Fibroblast of lung (primary cell): ENCODE data around the gene USP32. TPM values are rescaled to one million over a fixed set of nuclear protein-coding genes. Genes with fewer than 3 reads are reported as not detected.
"Not testable (repeated sequence)": the region's sequence is repeated elsewhere in the genome, so short reads cannot be mapped to it uniquely, and the experiment has no call there.

Source experiments
- DNase-seq, 2 donors: peaks; one replicate each; pipeline versions ENCODE4 v3.0.0 to v3.0.0-alpha.2; 2010; ENCODE audit warnings: low read depth in 2 of 2
- H2AFZ ChIP-seq: 2 replicates; pipeline ENCODE4 v1.5.1; 2012; ENCODE audit warnings: low read length, control low read depth, inconsistent platforms
- H3K27ac ChIP-seq: 2 replicates; pipeline ENCODE4 v1.5.1; 2011; ENCODE audit warnings: low read length, control low read depth; ENCODE audit not compliant: insufficient read depth
- H3K27me3 ChIP-seq: 2 replicates; pipeline ENCODE4 v1.5.1; 2011; ENCODE audit warnings: mild to moderate bottlenecking, low read length; ENCODE audit not compliant: control insufficient read depth, insufficient read depth
- H3K36me3 ChIP-seq: 2 replicates; pipeline ENCODE4 v1.5.1; 2011; ENCODE audit warnings: low read length; ENCODE audit not compliant: control insufficient read depth, insufficient read depth
- H3K4me1 ChIP-seq: 2 replicates; pipeline ENCODE4 v1.5.1; 2011; ENCODE audit warnings: low read length; ENCODE audit not compliant: control insufficient read depth, insufficient read depth; ENCODE audit errors: extremely low read depth
- H3K4me2 ChIP-seq: 2 replicates; pipeline ENCODE4 v1.5.1; 2011; ENCODE audit warnings: low read length, control low read depth; ENCODE audit not compliant: insufficient read depth; ENCODE audit errors: extremely low read depth
- H3K4me3 ChIP-seq, 4 experiments: fragments of 200-600 bp in 1 of 4; sonication (generic) in 1 of 4; replicated peaks in 1 of 4; 2 replicates each; pipeline ENCODE4 v1.5.1; 2011 to 2016; ENCODE audit warnings: low read length in 4 of 4, low read depth in 3 of 4, mild to moderate bottlenecking in 3 of 4, control low read depth in 2 of 4, inconsistent platforms in 1 of 4, mixed read lengths in 1 of 4; ENCODE audit not compliant: insufficient read depth in 1 of 4; ENCODE audit errors: control extremely low read depth in 1 of 4
- H3K79me2 ChIP-seq: 2 replicates; pipeline ENCODE4 v1.5.1; 2012; ENCODE audit warnings: mild to moderate bottlenecking, low read length, inconsistent platforms; ENCODE audit not compliant: control insufficient read depth, insufficient read depth
- H3K9ac ChIP-seq: 2 replicates; pipeline ENCODE4 v1.5.1; 2011; ENCODE audit warnings: mild to moderate bottlenecking, low read length, control low read depth; ENCODE audit not compliant: insufficient read depth
- H3K9me3 ChIP-seq: 2 replicates; pipeline ENCODE4 v1.5.1; 2012; ENCODE audit warnings: low read depth, low read length; ENCODE audit not compliant: control insufficient read depth, insufficient read depth
- H4K20me1 ChIP-seq: 2 replicates; pipeline ENCODE4 v1.5.1; 2011; ENCODE audit warnings: low read length; ENCODE audit not compliant: control insufficient read depth, insufficient read depth; ENCODE audit errors: extremely low read depth
- CTCF ChIP-seq, 2 donors: IDR thresholded peaks in 1 of 2; conservative IDR thresholded peaks in 1 of 2; 1 replicate in 1 of 2; 2 replicates in 1 of 2; pipeline ENCODE4 v1.5.1; 2011 to 2012; ENCODE audit warnings: low read length in 2 of 2, control low read depth in 1 of 2, inconsistent platforms in 1 of 2, low read depth in 1 of 2, mild to moderate bottlenecking in 1 of 2
- EZH2 ChIP-seq: IDR thresholded peaks from 2 replicates; pipeline ENCODE4 v1.5.1; 2012; ENCODE audit warnings: low read length, control low read depth, mild to moderate bottlenecking; ENCODE audit errors: missing control alignments
- polyA plus RNA-seq, 2 donors: library from polyadenylated mRNA; depleted of rRNA in 1 of 2; stranded (reverse) in 1 of 2; unstranded in 1 of 2; fragments of >200 nt; gene quantifications; 2 replicates each; pipeline ENCODE4 v1.2.1, GENCODE V29; 2011 to 2012; ENCODE audit warnings: missing spikeins in 1 of 2
- total RNA-seq: library from RNA; depleted of rRNA; stranded (reverse); fragments of >200 nt; gene quantifications from 2 replicates; pipeline ENCODE4 v1.2.1, GENCODE V29; 2014

Gene USP32
- total and polyA plus RNA-seq, 2 donors (not counting 1 experiment from before 2014, with no cell fraction given) = 40.1 to 82.7 TPM

DNA sequence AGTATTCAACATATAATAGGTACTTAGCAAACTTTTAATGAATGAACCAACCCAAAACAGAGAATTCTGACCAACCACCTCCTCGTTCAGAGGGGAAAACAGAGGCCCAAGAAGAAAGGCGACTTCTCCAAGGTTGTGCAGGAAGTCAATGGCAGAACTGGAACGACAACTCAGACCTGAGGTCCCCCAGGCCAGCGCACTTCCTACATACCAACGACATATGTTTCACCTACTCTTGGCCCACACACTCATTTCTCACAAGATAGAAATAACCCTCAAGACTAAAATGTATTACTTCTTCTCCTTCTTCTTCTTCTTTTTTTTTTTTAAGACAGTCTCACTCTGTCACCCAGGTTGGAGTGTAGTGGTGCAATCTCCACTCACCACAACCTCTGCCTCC lies 44.7 kb upstream of the USP32 start:
- no peaks in the 10 kb centered on the region for H4K20me1 ChIP-seq
- H3K4me2 ChIP-seq = no peak overlapping the region
- H3K9me3 ChIP-seq = no peaks in the 10 kb centered on the region
- no peak overlapping the region for H3K27ac ChIP-seq
- H3K4me1 ChIP-seq = peaks cover 5% of the 10 kb centered on the region
- no peak overlapping the region for H2AFZ ChIP-seq
- no peaks in the 10 kb centered on the region for H3K27me3 ChIP-seq
- no peaks in the 10 kb centered on the region for H3K36me3 ChIP-seq
- H3K4me3 ChIP-seq = no peak overlapping the region
- TF ChIP-seq EZH2 = no peak
- TF ChIP-seq CTCF (conservative IDR thresholded peaks at IDR 0.05 in 1 of 2, IDR thresholded peaks at IDR 0.05 in 1 of 2; ENCODE audit: low read depth in 1 of 2, low read length in 2 of 2) = no peak
- no peak overlapping the region for H3K9ac ChIP-seq
- no peak for DNase-seq
- H3K79me2 ChIP-seq = no peaks in the 10 kb centered on the region

- H3K27me3 ChIP-seq = peaks cover 4% of the 10 kb centered on the region
- no peaks in the 10 kb centered on the region for H3K79me2 ChIP-seq
- DNase-seq = peak; percentile 81 to 92
- peak overlapping the region; percentile 75 for H3K4me2 ChIP-seq
- H3K4me1 ChIP-seq = peaks cover 4% of the 10 kb centered on the region
- no peaks in the 10 kb centered on the region for H4K20me1 ChIP-seq
- peak overlapping the region; percentile 94 for H2AFZ ChIP-seq
- H3K9ac ChIP-seq = no peak overlapping the region
- no peaks in the 10 kb centered on the region for H3K36me3 ChIP-seq
- H3K27ac ChIP-seq = peak overlapping the region; percentile 72
- TF ChIP-seq CTCF (conservative IDR thresholded peaks at IDR 0.05 in 1 of 2, IDR thresholded peaks at IDR 0.05 in 1 of 2; ENCODE audit: low read depth in 1 of 2, low read length in 2 of 2) (peak; percentile 83 to 88), EZH2 (no peak)
- H3K4me3 ChIP-seq = peak overlapping the region in 1 of 4 experiments; percentile 18
- no peaks in the 10 kb centered on the region for H3K9me3 ChIP-seq
Observed at GRCh38 chr17:60435244-60436167, 43.6 kb upstream of the USP32 start.

DNA sequence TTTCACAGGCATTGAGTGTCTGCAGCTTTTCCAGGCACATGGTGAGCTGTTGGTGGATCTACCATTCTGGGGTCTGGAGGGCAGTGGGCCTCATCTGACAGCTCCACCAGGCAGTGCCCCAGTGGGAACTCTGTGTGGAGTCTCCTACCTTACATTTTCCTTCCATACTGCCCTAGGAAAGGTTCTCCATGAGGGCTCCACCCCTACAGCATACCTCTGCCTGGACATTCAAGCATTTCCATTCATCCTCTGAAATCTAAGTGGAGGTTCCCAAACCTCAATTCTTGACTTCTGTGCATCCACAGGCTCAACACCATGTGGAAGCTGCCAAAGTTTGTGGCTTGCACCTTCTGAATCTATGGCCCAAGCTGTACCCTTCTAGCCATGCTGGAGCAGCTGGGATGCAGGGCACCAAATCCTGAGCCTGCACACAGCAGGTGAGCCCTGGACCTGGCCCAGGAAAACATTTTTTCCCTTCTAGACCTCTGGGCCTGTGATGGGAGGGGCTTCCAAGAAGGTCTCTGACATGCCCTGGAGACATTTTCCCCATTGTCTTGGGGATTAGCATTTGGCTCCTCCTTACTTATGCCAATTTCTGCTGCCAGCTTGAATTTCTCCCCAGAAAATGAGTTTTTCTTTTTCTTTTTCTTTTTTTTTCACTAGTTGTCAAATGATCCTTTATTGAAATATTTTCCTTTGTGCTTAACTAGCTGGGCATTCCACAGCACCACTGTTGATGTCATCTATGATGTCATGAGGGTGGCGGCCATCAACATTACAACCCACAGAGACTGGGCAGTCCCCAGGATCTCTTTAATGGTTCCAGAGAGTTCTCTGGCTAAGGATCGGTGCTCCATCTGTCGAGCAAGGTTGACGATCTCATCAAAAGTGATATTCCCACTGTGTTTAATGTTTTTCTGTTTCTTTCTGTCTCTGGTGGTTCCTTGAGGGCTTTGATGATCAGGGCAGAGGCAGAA lies 41.4 kb upstream of the USP32 start:
- H3K4me1 ChIP-seq, H3K36me3 ChIP-seq, H3K4me3 ChIP-seq, H4K20me1 ChIP-seq, H3K4me2 ChIP-seq, H3K9ac ChIP-seq, H3K27ac ChIP-seq, H3K79me2 ChIP-seq, H2AFZ ChIP-seq, H3K9me3 ChIP-seq, H3K27me3 ChIP-seq: not testable (repeated sequence)
- DNase-seq = peak in 1 of 2 donors; percentile 24

DNA sequence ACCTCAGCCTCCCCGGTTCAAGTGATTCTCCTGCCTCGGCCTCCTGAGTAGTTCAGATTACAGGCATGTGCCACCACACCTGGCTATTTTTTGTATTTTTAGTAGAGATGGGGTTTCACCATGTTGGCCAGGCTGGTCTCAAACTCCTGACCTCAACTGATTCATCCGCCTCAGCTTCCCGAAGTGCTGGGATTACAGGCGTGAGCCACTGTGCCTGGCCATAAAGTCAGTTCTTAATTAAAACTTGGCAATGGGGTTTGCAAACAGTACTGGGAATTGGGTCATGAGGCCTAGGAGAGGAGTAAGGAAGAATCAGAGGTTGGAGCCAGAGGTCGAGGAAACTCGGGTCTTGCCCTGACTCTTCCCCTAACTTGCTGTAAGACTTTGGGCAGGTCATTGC lies 38.6 kb upstream of the USP32 start:
- H4K20me1 ChIP-seq, H2AFZ ChIP-seq, DNase-seq, H3K9me3 ChIP-seq, H3K4me1 ChIP-seq, H3K36me3 ChIP-seq, H3K27me3 ChIP-seq, H3K27ac ChIP-seq, H3K4me3 ChIP-seq, H3K9ac ChIP-seq, H3K79me2 ChIP-seq, H3K4me2 ChIP-seq: not testable (repeated sequence)

DNA sequence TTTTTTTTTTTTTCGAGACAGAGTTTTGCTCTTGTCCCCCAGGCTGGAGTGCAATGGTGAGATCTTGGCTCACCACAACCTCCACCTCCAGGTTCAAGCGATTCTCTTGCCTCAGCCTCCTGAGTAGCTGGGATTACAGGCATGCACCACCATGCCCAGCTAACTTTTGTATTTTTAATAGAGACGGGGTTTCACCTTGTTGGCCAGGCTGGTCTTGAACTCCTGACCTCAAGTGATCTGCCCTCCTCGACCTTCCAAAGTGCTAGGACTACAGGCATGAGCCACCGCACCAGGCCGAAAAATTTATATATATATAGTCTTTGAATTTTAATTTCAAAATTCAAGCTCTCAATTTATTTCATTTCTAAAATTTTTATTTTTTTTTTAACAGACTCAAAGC lies 36.6 kb upstream of the USP32 start:
- H3K9me3 ChIP-seq, H2AFZ ChIP-seq, H4K20me1 ChIP-seq, H3K9ac ChIP-seq, H3K27ac ChIP-seq, H3K27me3 ChIP-seq, H3K36me3 ChIP-seq, H3K79me2 ChIP-seq, H3K4me3 ChIP-seq, H3K4me2 ChIP-seq, DNase-seq, H3K4me1 ChIP-seq: not testable (repeated sequence)
